Measurements from ENCODE around the gene RBBP8NL.

The RBBP8NL gene

GRCh38 chr20:62418709-62419487 lies 8.4 kb downstream of the RBBP8NL start:
- no peak for DNase-seq

- DNase-seq = no peak
Measured at GRCh38 chr20:62417981-62418708, 9.2 kb downstream of the RBBP8NL start.

- no peak for DNase-seq
Measured at GRCh38 chr20:62416651-62417637, 10.4 kb downstream of the RBBP8NL start.

GRCh38 chr20:62415354-62416111 lies 11.8 kb downstream of the RBBP8NL start:
- DNase-seq = no peak

- no peak for DNase-seq
Measured at GRCh38 chr20:62413896-62414481, 13.3 kb downstream of the RBBP8NL start.

DNA sequence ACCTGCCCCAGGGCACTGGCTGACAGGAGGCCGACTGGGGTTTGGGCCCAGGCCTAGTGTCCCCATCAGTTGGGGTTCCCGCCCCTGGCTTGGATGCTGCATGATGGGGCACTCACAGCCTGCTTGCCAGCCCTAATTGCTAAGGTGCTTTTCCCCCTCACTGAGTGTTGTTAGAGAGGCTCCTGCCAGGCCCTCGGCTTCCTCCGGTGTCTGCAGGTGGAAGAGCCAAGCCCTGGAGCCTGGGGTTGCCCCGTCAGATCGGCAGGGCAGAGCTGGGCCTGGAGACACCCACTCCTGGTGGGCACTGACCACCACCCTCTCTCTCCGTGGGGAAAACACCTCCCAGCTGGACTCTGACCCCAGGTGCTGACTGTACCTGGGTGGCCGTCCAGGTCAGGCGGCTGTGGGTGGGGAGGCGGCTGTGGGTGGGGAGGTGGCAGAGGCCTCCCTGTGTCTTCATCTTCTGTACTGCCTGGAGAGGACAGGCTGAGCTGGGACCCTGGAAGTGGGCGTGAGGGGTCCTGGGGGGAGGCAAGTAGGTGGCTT lies 14.2 kb downstream of the RBBP8NL start:
- DNase-seq = no peak

DNA sequence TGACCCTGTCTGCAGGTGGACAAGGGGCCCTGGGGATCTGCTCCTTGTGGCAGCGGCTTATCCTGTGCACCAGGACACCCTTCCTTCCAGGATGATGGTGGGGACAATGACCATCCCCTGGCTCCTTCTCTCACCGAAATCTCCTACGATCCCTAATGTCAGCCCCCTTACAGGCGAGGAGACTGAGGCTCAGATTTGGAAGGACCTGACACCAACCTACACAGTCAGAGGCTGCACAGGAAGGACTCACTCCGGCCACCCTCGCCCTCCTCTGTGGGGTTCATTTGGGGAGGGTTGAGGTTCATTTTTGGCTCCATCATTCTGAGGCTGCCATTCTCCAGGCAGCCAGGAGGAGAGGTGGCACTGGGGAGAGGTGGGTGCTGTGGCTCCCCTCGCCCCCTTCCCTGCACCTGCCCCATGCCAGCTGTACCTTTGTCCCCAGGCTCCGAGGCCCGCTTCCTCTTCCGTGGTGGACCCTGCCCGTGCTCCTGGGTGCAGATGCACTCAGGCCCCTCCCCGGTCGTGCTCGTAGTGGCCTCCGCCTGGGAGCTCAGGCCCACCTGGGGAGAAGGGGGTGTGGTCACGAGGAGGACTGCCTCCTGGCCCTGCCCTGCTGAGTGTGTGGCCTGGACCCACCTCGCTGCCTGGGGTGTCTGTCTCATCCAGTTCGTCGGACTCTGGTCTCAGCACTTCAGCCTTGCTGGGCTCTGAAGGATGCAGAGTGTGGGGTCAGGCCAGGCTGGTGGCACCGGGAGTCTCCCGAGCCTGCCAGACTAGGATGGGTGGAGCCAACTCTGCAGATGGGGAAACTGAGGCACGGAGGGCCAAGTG lies 14.9 kb downstream of the RBBP8NL start:
- DNase-seq = no peak

GRCh38 chr20:62411479-62412193 lies 15.7 kb downstream of the RBBP8NL start:
- DNase-seq = peak; percentile 5

GRCh38 chr20:62410746-62411478 lies 16.4 kb downstream of the RBBP8NL start:
- no peak for DNase-seq

DNA sequence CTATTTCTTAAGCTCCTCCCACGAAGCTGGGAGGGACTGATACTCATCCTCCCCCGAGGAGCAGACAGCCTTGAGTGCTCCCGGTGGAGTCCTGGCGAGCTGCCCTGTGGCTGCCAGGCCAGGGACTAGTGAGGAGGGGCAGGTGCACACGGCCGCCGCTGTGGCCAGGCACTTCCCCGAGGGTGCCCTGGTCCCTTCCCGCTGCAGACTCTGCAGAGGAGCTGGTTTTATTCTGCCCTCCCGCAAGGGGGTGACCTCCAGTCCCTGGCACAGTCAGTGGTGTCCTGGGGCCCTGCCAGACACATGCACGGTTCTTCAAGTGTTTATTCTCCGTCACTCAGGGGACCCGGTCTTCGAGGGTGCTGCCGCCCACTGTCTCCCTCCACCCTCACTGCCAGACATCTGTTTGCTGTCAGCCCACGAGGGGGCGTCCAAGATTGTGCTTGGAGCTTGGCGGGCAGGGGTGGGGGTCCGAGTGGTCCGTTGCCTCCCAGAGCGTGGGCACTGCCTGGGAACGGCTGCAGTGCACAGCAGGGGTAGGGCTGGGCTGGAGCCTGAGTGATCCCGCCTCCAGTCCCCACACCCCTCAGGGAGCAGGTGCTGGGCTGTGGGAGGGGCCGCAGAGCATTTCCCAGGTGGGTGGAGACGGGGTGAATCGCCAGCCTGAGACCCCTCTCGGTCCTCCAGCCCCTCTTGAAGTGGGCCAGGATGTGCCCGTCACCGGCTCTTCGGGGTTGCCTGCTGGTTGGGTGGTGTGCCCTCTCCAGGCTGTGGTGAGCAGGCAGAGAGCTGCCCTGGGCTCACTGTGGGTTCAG lies 17.2 kb downstream of the RBBP8NL start:
- DNase-seq = peak; percentile 88

DNA sequence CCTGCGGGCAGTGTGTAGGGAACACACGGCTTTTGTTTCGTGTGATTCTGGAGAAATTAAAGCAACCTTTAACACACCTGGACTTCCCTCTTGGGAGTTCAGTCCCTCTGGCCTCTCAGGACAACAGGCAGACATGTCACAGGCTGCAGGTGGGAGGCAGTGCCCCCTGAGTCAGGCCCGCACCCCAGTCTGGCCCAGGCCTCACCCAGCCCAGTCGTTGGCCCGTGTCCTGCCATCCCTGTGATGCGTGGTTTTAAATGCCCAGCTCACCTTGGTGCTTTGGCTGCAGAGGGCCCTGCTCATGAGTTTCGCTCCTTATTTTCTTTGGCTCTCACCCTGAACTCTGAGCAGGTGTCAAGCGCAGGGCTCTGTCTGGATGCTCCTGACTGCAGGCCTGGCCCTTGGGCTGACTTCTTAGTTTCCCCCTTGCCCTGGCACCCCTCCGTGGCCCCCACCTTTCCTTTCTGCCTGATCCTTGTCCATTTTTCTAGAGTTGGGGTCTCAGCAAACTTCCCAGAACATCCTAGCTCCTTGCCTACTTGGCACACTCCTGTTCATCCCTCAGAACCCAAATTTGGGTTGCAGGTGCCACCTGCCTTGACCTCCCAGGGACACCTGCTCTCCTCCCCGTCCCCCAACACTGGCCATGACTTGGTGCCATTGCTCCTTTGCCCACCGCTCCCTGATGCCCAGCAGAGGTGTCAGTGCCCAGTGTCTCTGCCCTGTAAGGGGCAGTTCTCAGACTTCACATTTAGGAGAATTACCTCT lies 18.1 kb downstream of the RBBP8NL start:
- DNase-seq = no peak

GRCh38 chr20:62408640-62409039 lies 18.7 kb downstream of the RBBP8NL start:
- DNase-seq = no peak

- no peak for DNase-seq
Measured at GRCh38 chr20:62408055-62408454, 19.3 kb downstream of the RBBP8NL start.

DNA sequence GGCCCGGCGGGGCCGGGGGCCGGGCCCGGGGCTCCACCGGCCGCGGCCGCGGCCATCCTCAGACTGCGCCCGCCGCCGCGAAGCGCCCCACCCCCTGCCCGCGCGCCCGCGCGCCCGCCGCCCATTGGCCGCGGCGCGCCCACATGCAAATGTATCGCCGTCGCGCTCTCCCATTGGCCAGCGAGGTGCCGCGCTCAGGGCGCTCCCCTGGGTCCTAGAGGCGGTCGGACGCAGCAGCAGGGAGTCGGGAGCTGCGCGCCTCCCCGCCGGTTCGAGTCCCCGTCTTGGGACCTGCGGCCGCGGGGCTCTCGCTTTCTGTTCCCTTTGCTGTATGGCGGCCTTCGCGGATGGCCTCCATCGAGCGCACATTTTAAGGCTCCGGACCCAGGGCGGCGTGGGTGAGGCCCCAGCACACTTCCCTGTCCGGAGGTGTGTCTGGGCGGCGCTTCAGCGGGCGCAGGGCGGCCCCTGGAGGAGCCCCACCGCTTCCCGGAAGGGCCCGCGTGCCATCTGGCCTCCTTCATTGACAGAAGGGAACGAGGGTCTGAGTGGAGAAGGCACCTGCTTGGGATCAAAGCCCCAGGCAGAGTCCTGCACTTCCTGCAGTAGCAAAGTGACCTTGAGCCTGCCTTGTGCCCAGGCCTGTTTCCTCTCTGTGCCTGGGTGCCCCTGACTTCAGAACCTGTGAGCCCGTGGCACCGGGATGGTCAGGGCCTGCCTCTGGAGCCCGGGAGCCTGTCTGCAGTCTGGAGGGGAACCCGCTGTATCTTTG lies 19.9 kb downstream of the RBBP8NL start, which contains the start of gene CABLES2:
Gene CABLES2 (minus strand): TSS at position 65 of the 772 bp plus-strand sequence. CDS start 9 bp downstream, at position 56.
- DNase-seq = peak; percentile 88

GRCh38 chr20:62406635-62407176 lies 20.6 kb downstream of the RBBP8NL start:
- DNase-seq = no peak

DNA sequence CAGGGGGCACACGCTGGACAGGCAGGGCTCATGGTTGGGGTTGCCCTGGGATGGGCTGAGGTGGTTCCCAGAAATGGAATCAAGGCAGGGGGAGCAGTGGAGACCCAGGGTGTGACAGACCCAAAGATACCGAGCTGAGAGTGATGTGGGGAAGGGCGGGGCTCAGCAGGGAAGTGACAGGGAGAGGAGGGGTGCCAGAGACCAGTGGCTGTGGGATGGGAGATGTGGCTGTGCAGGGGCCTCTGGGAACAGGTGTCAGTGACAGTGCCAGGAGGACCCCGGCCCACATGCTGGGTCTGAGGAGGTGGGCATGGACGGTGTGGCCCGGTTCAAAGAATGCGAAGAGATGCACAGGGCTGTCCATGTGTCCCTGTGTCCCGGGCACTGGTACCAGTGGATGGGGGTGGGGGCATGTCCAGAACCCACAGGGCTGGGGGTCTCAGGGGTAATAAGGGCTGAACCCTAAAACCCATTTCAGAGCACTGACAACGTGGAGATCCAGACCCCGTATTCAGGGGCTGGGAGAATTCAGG lies 21.3 kb downstream of the RBBP8NL start:
- DNase-seq = no peak
